Subcutaneous abdominal adipose tissue (tissue), 5 donors: ENCODE data around the gene LAYN.

Experiments used
- H3K27ac ChIP-seq: one replicate; pipeline ENCODE4 v1.7.0; 2013; ENCODE audit warnings: low read depth, mild to moderate bottlenecking, inconsistent platforms, low read length, moderate library complexity
- H3K27me3 ChIP-seq, 5 donors: one replicate each; pipeline ENCODE4 v1.7.0; 2013; ENCODE audit warnings: low read length in 5 of 5, inconsistent platforms in 1 of 5; ENCODE audit not compliant: control insufficient read depth in 5 of 5, insufficient read depth in 4 of 5
- H3K36me3 ChIP-seq, 5 donors: one replicate each; pipeline ENCODE4 v1.7.0; 2013; ENCODE audit warnings: low read length in 5 of 5; ENCODE audit not compliant: control insufficient read depth in 5 of 5, insufficient read depth in 5 of 5
- H3K4me1 ChIP-seq, 5 donors: one replicate each; pipeline ENCODE4 v1.7.0; 2013; ENCODE audit warnings: low read length in 5 of 5, mild to moderate bottlenecking in 3 of 5, moderate library complexity in 1 of 5; ENCODE audit not compliant: control insufficient read depth in 5 of 5, insufficient read depth in 5 of 5
- H3K4me3 ChIP-seq, 5 donors: one replicate each; pipeline ENCODE4 v1.7.0; 2013; ENCODE audit warnings: low read length in 5 of 5, low read depth in 1 of 5
- H3K9ac ChIP-seq, 5 donors: one replicate each; pipeline ENCODE4 v1.7.0; 2013; ENCODE audit warnings: low read length in 5 of 5, mild to moderate bottlenecking in 4 of 5, moderate library complexity in 3 of 5
- H3K9me3 ChIP-seq, 5 donors: one replicate each; pipeline ENCODE4 v1.7.0; 2013; ENCODE audit warnings: low read length in 5 of 5; ENCODE audit not compliant: control insufficient read depth in 5 of 5
- donor health status: healthy.
- donor health status: healthy.
- donor health status: healthy.
- donor health status: healthy.
- donor health status: healthy.

The LAYN gene

GRCh38 chr11:111530091-111530490, 10.4 kb upstream of the LAYN start:
- H3K27ac ChIP-seq, result no peak overlapping the region

DNA sequence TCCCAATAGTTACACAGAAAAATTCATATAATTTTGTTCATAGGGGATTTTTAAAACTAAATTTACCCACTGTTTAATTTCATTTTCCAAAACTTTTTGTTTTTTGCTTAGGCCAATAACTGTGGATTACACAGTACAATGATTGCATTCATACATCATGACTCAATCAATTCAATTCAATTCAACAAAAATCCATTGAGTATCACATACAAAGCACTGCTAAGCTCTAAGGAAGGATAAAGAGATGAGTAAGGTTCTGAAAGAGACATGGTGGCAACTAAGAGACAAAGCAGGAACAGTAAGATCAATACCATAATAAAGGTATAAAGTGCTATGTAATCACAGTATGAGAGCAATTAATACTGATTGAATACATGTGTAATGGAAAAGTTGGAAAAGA, 9.4 kb upstream of the LAYN start:
- H3K36me3 ChIP-seq, result no peaks in the 10 kb centered on the region
- no peaks in the 10 kb centered on the region for H3K27me3 ChIP-seq
- no peak overlapping the region for H3K9ac ChIP-seq
- no peaks in the 10 kb centered on the region for H3K9me3 ChIP-seq
- no peak overlapping the region for H3K27ac ChIP-seq
- no peak overlapping the region for H3K4me3 ChIP-seq
- no peaks in the 10 kb centered on the region for H3K4me1 ChIP-seq

More at GRCh38 chr11:111530091-111530490, 10.4 kb upstream of the LAYN start:
- Histone ChIP-seq H3K27me3 (no peaks in the 10 kb centered on the region), H3K4me3 (no peak overlapping the region), H3K9me3 (no peaks in the 10 kb centered on the region), H3K9ac (no peak overlapping the region), H3K36me3 (no peaks in the 10 kb centered on the region), H3K4me1 (no peaks in the 10 kb centered on the region)

GRCh38 chr11:111531687-111532364, 8.7 kb upstream of the LAYN start:
- Histone ChIP-seq H3K27me3 (peaks cover 0 to 2% (median 0%) of the 10 kb centered on the region in 5 donors), H3K9me3 (no peaks in the 10 kb centered on the region), H3K36me3 (no peaks in the 10 kb centered on the region), H3K4me1 (no peaks in the 10 kb centered on the region), H3K9ac (no peak overlapping the region), H3K27ac (no peak overlapping the region), H3K4me3 (no peak overlapping the region)

DNA sequence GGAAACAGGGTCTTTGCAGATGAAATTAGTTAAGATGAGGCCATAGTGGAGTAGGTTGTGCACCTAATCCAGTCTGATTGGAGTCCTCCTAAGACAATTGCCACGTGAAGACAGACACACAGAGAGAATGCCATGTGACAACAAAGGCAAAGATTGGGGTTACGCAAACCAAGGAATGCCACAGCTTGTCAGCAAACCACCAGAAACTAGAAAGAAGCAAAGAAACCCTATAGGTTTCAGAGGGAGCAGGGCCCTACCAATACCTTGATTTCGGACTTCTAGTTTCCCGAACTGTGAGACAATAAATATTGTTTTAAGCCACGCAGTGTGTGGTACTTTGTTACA, 8.2 kb upstream of the LAYN start:
- no peaks in the 10 kb centered on the region for H3K4me1 ChIP-seq
- no peak overlapping the region for H3K4me3 ChIP-seq
- H3K9me3 ChIP-seq, result no peaks in the 10 kb centered on the region
- no peaks in the 10 kb centered on the region for H3K36me3 ChIP-seq
- no peak overlapping the region for H3K27ac ChIP-seq
- H3K9ac ChIP-seq, result no peak overlapping the region
- peaks cover 0 to 4% (median 0%) of the 10 kb centered on the region in 5 donors for H3K27me3 ChIP-seq

- Histone ChIP-seq H3K27me3 (peaks cover 4 to 14% (median 13%) of the 10 kb centered on the region in 5 donors), H3K9me3 (peaks cover 0 to 5% (median 3%) of the 10 kb centered on the region in 5 donors), H3K9ac (no peak overlapping the region), H3K4me1 (peaks cover 0 to 6% (median 5%) of the 10 kb centered on the region in 5 donors), H3K27ac (no peak overlapping the region), H3K4me3 (no peak overlapping the region), H3K36me3 (no peaks in the 10 kb centered on the region)
Measured at GRCh38 chr11:111535281-111535680, 5.2 kb upstream of the LAYN start.

DNA sequence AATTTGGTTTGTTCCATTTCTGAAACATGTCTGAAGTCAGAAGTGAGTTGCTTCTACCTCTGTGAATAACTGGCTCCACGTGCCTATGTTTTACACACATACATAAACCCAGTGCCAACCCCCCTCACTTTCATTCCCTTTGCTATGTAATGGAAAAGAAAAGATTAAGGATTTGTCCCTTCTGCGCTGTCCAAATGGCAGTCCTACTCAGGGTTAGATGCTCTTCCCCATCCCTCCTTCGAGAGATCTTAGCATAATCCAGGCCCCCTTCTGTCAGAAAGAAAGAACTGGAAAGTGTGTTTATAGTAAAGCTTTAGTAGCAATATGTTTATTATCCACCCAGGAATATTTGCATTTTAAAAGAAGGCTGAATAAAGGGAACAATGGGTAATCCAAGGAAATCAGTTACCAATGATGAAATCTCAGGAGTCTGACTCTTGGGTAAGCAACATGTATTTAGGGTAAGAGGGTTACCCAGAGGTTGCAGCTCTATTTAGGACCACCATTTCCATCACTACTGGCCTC, 3.1 kb upstream of the LAYN start:
- peaks cover 6 to 28% (median 22%) of the 10 kb centered on the region in 5 donors for H3K27me3 ChIP-seq
- no peak overlapping the region for H3K4me3 ChIP-seq
- H3K27ac ChIP-seq, result no peak overlapping the region

DNA sequence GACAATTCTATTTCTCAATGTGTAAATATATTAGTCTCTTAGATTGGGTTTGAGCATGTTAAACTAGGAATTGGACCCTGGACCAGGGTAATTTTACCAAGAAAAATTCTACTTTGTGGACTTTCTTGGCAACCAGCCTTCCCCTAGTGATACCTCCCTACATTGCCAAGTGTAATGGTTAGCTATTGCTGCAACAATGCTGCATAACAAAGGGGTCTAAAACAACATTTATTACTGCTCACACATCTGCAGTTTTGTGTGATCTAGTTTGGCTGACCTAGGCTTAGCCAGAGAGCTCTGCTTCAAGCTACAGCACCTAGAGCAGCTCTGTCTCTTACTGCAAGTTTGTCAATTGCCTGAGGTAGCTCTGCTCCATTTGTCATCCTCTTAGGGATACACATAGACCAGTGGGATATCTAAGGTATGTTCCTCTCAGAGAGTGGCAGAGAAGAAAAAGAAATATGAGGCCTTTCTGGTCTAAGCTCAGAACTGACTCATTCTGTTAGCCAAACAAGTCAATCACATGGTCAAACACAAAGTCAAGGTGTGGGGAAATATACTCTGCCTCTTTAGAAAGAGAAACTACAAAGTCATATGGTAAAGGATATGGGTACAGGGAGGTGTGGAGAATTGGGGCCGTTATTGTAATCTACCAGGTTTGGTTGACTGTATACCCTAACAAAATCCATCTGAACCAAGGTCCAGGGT, 2.0 kb upstream of the LAYN start:
- Histone ChIP-seq H3K27ac (no peak overlapping the region), H3K36me3 (no peaks in the 10 kb centered on the region), H3K4me1 (peaks cover 0 to 27% (median 21%) of the 10 kb centered on the region in 5 donors), H3K27me3 (peaks cover 6 to 28% (median 22%) of the 10 kb centered on the region in 5 donors), H3K4me3 (no peak overlapping the region), H3K9ac (no peak overlapping the region), H3K9me3 (peaks cover 0 to 5% (median 3%) of the 10 kb centered on the region in 5 donors)

More for the DNA sequence above, 3.1 kb upstream of the LAYN start:
- H3K4me1 ChIP-seq, result peaks cover 0 to 27% (median 21%) of the 10 kb centered on the region in 5 donors
- no peaks in the 10 kb centered on the region for H3K36me3 ChIP-seq
- no peak overlapping the region for H3K9ac ChIP-seq
- H3K9me3 ChIP-seq, result peaks cover 0 to 5% (median 3%) of the 10 kb centered on the region in 5 donors

GRCh38 chr11:111539426-111540113, 950 bp upstream of the LAYN start:
- Histone ChIP-seq H3K27me3 (peaks cover 6 to 28% (median 22%) of the 10 kb centered on the region in 5 donors), H3K4me3 (peak overlapping the region in 4 of 5 donors; percentile 67 to 71 (median 68)), H3K9me3 (peaks cover 0 to 5% (median 3%) of the 10 kb centered on the region in 5 donors), H3K27ac (no peak overlapping the region), H3K4me1 (peaks cover 0 to 27% (median 21%) of the 10 kb centered on the region in 5 donors), H3K36me3 (no peaks in the 10 kb centered on the region), H3K9ac (no peak overlapping the region)

DNA sequence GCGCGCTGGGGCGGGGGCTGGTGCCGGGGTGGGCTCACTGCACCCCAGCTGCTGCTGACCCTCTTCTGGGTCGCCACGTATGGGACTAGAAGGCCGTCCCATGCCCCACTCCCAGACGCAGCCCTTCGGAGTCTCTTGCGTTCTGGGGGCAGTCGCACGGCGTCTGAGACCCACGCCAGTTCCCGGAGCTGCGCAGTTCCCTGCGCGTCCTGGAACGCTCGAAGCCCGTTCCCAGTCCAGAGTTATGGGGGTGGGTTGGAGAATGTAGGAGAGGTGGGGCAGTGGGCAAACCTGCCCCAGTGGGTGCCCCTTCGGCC, 375 bp downstream of the LAYN start:
- no peaks in the 10 kb centered on the region for H3K36me3 ChIP-seq
- peak overlapping the region; percentile 35 for H3K27ac ChIP-seq
- peak overlapping the region in 4 of 5 donors; percentile 67 to 71 (median 68) for H3K4me3 ChIP-seq
- H3K4me1 ChIP-seq, result peaks cover 0 to 27% (median 21%) of the 10 kb centered on the region in 5 donors
- peak overlapping the region in 1 of 5 donors; percentile 65 for H3K9ac ChIP-seq
- peaks cover 6 to 28% (median 22%) of the 10 kb centered on the region in 5 donors for H3K27me3 ChIP-seq
- peaks cover 0 to 5% (median 3%) of the 10 kb centered on the region in 5 donors for H3K9me3 ChIP-seq
